NOMO-1 treated with DMSO at 0.1 percent for 48 hours (cell line): ENCODE measurements around the gene FOXC1.

Experiments
- DNase-seq: peaks from one replicate; lab custom pipeline; 2025; ENCODE audit not compliant: unreplicated experiment; lab: John Stamatoyannopoulos, UW

The FOXC1 gene

GRCh38 chr6:1611572-1612298 lies 2.0 kb downstream of the FOXC1 start:
- peak; percentile 18 for DNase-seq

GRCh38 chr6:1612299-1612973 lies 2.7 kb downstream of the FOXC1 start:
- DNase-seq = no peak

GRCh38 chr6:1612974-1613306 lies 3.2 kb downstream of the FOXC1 start:
- no peak for DNase-seq

GRCh38 chr6:1613346-1613687 lies 3.6 kb downstream of the FOXC1 start:
- DNase-seq = no peak

- DNase-seq = no peak
Observed at GRCh38 chr6:1613688-1614447, 4.2 kb downstream of the FOXC1 start.

- peak; percentile 17 for DNase-seq
Observed at GRCh38 chr6:1614448-1615150, 4.9 kb downstream of the FOXC1 start.

GRCh38 chr6:1615151-1615852 lies 5.6 kb downstream of the FOXC1 start:
- no peak for DNase-seq

GRCh38 chr6:1615853-1616420 lies 6.2 kb downstream of the FOXC1 start:
- no peak for DNase-seq

- no peak for DNase-seq
Observed at GRCh38 chr6:1616701-1617463, 7.2 kb downstream of the FOXC1 start.

GRCh38 chr6:1617466-1618310 lies 8.0 kb downstream of the FOXC1 start:
- DNase-seq = no peak

- no peak for DNase-seq
Observed at GRCh38 chr6:1618311-1619097, 8.8 kb downstream of the FOXC1 start.

GRCh38 chr6:1619098-1619672 lies 9.5 kb downstream of the FOXC1 start:
- no peak for DNase-seq

GRCh38 chr6:1619673-1620503 lies 10.2 kb downstream of the FOXC1 start:
- DNase-seq = no peak

GRCh38 chr6:1620504-1621069 lies 10.9 kb downstream of the FOXC1 start:
- DNase-seq = no peak

- no peak for DNase-seq
Observed at GRCh38 chr6:1621070-1621701, 11.5 kb downstream of the FOXC1 start.

GRCh38 chr6:1622220-1622850 lies 12.6 kb downstream of the FOXC1 start:
- no peak for DNase-seq
